ENCODE data around the gene TRPM2. TPM values are rescaled to one million over a fixed set of nuclear protein-coding genes. Genes with fewer than 3 reads are reported as not detected.

The TRPM2 gene
- total RNA-seq, 6 experiments from 2014 or later, result 0.92 to 2.0 (median 1.2) TPM

DNA sequence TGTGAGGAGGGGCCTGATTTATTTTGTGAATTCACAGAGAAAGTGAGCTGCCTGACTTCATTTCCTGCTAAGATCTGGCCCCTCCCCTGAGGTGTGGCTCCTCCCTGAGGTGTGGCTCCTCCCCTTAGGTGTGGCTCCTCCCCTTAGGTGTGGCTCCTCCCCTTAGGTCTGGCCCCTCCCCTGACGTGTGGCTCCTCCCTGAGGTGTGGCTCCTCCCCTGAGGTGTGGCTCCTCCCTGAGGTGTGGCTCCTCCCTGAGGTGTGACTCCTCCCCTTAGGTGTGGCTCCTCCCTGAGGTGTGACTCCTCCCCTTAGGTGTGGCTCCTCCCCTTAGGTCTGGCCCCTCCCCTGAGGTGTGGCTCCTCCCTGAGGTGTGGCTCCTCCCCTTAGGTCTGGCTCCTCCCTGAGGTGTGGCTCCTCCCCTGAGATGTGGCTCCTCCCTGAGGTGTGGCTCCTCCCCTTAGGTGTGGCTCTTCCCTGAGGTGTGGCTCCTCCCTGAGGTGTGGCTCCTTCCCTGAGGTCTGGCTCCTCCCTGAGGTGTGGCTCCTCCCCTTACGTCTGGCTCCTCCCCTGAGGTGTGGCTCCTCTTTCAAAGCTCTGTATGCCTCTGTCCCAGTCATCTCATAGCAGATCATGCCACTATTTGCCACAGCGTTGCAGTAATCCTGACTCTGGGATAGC, 75.0 kb downstream of the TRPM2 start:
- no peak overlapping the region for H3K4me3 ChIP-seq
- H3K27me3 ChIP-seq, result no peaks in the 10 kb centered on the region
- TF ChIP-seq, protein P1, sequence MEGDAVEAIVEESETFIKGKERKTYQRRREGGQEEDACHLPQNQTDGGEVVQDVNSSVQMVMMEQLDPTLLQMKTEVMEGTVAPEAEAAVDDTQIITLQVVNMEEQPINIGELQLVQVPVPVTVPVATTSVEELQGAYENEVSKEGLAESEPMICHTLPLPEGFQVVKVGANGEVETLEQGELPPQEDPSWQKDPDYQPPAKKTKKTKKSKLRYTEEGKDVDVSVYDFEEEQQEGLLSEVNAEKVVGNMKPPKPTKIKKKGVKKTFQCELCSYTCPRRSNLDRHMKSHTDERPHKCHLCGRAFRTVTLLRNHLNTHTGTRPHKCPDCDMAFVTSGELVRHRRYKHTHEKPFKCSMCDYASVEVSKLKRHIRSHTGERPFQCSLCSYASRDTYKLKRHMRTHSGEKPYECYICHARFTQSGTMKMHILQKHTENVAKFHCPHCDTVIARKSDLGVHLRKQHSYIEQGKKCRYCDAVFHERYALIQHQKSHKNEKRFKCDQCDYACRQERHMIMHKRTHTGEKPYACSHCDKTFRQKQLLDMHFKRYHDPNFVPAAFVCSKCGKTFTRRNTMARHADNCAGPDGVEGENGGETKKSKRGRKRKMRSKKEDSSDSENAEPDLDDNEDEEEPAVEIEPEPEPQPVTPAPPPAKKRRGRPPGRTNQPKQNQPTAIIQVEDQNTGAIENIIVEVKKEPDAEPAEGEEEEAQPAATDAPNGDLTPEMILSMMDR (IDR thresholded peaks at IDR 0.05), result no peak
- TF ChIP-seq POLR2A (IDR thresholded peaks at IDR 0.05), result peak; percentile 35
- 19% methylated on average over 3 of the region's 3 CpGs for WGBS (ENCODE audit: insufficient coverage, low coverage, low lambda C conversion rate, missing lambda C conversion rate)
- DNase-seq, result peak; percentile 65 to 82 (median 80)
- no peaks in the 10 kb centered on the region for H3K4me1 ChIP-seq
- intact Hi-C loops (cut with DNase I), result no loop called here
- peak; percentile 84 to 88 (median 88) for ATAC-seq
- H3K36me3 ChIP-seq, result no peaks in the 10 kb centered on the region
- peaks cover 0 to 8% (median 2%) of the 10 kb centered on the region in 4 donors for H3K9me3 ChIP-seq
- H3K27ac ChIP-seq, result no peak overlapping the region

DNA sequence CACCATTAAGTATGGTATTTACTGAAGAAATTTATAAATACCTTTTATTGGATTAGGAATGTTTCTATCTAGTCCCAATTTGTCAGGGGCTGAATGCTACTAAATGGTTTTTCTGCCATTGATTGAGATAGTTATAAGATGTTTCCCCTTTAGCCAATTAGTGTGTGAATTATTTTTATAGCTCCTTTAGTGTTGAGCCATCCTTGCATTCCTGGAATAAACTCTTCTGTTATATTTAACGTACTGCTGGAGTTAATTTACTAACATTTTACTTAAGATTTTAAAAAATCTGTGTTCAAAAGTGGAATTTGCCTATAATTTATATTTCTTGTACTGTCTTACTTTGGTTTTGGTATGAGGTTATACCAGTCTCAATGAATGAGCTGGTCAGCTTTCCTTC, 76.5 kb downstream of the TRPM2 start:
- H3K4me1 ChIP-seq, result no peaks in the 10 kb centered on the region
- no peaks in the 10 kb centered on the region for H3K36me3 ChIP-seq
- WGBS (ENCODE audit: insufficient coverage, low coverage, low lambda C conversion rate, missing lambda C conversion rate), result 29% methylated on average over 1 of the region's 1 CpG
- intact Hi-C loops (cut with DNase I), result no loop called here
- H3K27ac ChIP-seq, result no peak overlapping the region
- H3K9me3 ChIP-seq, result peaks cover 0 to 8% (median 2%) of the 10 kb centered on the region in 4 donors
- ATAC-seq, result no peak
- TF ChIP-seq POLR2A (IDR thresholded peaks at IDR 0.05), result no peak
- TF ChIP-seq, protein P1 (IDR thresholded peaks at IDR 0.05), result no peak
- DNase-seq, result no peak
- no peak overlapping the region for H3K4me3 ChIP-seq
- H3K27me3 ChIP-seq, result no peaks in the 10 kb centered on the region

DNA sequence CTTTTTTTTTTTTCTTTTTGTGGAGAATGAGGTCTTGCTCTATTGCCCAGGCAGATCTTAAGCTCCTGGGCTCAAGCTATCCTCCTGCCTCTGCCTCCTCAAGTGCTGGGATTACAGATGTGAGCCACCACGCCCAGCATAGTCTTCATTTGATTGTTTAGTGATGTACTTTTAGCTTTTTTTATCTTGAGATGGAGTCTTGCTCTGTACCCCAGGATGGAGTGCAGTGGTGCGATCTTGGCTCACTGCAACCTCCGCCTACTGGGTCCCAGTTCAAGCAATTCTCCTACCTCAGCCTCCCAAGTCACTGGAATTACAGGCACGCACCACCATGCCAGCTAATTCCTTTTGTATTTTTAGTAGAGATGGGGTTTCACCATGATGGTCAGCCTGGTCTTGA, 77.9 kb downstream of the TRPM2 start:
- intact Hi-C loops (cut with DNase I), result no loop called here
- no peak overlapping the region for H3K27ac ChIP-seq

DNA sequence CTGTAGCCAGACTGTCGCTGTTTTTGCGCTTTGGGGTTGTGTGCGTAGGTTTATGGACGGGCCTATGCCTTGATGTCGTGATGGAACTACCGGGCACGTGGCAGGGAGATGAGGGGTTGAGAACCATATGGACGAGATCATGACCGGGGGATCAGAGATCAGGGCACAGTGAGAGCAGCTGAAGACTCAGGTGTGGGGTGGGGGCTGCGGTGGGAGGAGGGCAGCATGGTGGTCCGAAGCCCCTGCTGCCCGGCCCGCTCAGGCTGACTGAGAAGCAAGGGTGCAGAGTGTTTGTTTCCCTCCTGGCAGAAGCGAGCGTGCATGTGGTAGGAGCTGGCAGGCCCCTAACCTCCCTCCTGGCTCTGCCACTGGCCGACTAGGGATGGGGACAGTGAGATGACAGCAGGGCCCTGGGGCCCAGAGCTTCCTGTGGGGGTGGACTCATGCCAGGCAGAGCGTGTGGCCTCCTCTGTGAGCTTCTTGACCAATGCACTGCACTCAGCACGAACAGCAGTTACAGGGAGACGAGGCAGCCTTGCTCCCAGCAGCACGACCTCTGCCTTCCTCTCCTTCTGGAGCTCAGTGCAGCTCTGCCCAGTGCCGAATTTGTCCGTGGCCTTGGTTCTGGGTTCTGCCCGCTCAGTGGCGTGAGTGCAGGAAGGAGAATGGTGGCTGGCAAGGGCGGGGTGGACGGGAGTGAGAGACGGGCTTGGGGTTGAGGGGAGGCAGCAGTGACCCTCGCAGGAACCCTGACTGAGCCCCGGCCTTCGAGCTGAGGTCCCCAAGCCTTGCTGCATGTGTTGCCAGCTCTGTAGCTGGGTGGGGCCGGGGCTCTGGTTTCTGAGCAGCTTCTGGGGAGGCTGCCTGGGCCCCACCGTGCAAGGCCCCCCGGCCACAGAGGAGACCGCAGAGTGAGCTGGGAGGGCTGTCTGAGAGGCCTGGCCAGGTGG, 79.7 kb downstream of the TRPM2 start:
- DNase-seq (peak; percentile 5 to 49 (median 43)), ATAC-seq (no peak)
- H3K36me3 ChIP-seq, result no peaks in the 10 kb centered on the region
- intact Hi-C loops (cut with DNase I), result no loop called here
- no peaks in the 10 kb centered on the region for H3K4me1 ChIP-seq
- no peak overlapping the region for H3K27ac ChIP-seq
- WGBS (ENCODE audit: insufficient coverage, low coverage, low lambda C conversion rate, missing lambda C conversion rate), result 90% methylated on average over 27 of the region's 34 CpGs
- H3K9me3 ChIP-seq, result peaks cover 0 to 8% (median 2%) of the 10 kb centered on the region in 4 donors
- no peaks in the 10 kb centered on the region for H3K27me3 ChIP-seq
- TF ChIP-seq, protein P1 (IDR thresholded peaks at IDR 0.05), result no peak
- TF ChIP-seq POLR2A (IDR thresholded peaks at IDR 0.05), result no peak
- no peak overlapping the region for H3K4me3 ChIP-seq

More for the DNA sequence above, 77.9 kb downstream of the TRPM2 start:
- H3K27me3 ChIP-seq, result no peaks in the 10 kb centered on the region
- ATAC-seq (no peak), DNase-seq (peak in 2 of 3 donors; percentile 1 to 4)
- H3K4me1 ChIP-seq, result no peaks in the 10 kb centered on the region
- peaks cover 0 to 8% (median 2%) of the 10 kb centered on the region in 4 donors for H3K9me3 ChIP-seq
- H3K36me3 ChIP-seq, result no peaks in the 10 kb centered on the region
- H3K4me3 ChIP-seq, result no peak overlapping the region
- 81% methylated on average over 4 of the region's 4 CpGs for WGBS (ENCODE audit: insufficient coverage, low coverage, low lambda C conversion rate, missing lambda C conversion rate)
- TF ChIP-seq, protein P1 (IDR thresholded peaks at IDR 0.05), result no peak
- no peak for TF ChIP-seq POLR2A (IDR thresholded peaks at IDR 0.05)
